ENCODE results near the gene TARS3.

TARS3 gene

DNA sequence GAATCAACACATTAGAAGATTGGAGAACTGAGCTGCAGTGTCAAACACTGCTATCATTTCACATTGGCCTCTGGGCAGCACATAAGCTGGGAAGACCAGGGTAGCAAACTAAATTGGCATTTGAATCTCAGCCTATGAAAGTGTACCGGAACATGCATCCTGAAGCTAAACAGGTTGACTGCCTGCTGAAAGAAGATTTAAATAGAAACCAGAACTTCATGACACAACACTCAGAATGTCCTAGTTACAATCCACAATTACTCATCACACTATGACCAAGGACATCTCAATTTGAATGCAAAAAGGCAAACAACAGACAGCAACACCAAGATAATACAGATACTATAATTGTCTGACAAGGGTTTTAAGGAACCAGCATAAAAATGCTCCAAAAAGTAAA, 98.3 kb downstream of the TARS3 start:
- DNase-seq (ENCODE audit: extremely low read depth in 1 of 2, low read depth in 1 of 2) = no peak

- DNase-seq (ENCODE audit: extremely low read depth in 1 of 2, low read depth in 1 of 2) = no peak
These were observed 99.1 kb downstream of the TARS3 start for GRCh38 chr15:101625184-101625583.

DNA sequence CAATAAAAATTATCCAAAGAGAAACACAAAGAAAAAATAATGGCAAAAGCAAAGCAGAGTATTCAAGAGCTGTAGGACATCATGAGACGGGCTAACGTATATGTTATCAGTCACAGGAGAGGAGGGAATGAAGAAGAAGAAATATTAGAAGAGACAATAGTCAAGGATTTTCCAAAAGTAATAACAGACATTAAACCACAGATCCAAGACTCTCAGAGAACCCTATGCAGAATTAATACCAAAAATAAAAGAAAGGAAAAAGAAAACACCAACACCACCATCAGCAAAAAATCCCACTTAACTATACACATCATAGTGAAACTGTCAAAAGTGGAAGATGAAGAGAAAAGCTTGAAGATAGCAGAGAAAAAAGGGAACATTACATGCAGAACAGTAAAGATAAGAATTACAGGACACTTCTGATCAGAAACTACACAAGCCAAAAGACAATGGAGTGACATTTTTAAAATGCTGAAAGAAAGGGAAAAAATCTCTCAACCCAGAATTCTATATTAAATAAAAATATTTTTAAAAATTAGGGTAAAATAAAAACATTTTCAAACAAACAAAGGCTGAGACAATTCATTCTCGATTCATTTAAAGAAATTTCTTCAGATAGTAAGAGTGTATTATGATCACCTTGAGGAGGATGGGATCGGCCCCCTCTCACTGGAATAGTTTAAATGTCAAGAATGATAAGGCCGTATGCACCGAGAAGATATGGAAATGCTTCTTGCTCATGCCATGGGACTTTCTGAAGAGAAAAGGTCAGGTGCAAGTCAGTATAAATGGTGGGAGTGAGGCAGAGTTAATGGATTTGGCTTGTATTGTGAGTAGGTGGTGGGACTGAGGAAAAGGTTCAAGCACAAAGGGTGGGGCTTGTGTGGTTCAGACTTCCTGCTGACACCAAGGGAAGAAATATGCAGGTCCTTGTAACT, 100.6 kb downstream of the TARS3 start:
- DNase-seq (ENCODE audit: extremely low read depth in 1 of 2, low read depth in 1 of 2) = no peak

GRCh38 chr15:101621961-101622360, 102.3 kb downstream of the TARS3 start:
- DNase-seq (ENCODE audit: extremely low read depth in 1 of 2, low read depth in 1 of 2) = no peak

DNA sequence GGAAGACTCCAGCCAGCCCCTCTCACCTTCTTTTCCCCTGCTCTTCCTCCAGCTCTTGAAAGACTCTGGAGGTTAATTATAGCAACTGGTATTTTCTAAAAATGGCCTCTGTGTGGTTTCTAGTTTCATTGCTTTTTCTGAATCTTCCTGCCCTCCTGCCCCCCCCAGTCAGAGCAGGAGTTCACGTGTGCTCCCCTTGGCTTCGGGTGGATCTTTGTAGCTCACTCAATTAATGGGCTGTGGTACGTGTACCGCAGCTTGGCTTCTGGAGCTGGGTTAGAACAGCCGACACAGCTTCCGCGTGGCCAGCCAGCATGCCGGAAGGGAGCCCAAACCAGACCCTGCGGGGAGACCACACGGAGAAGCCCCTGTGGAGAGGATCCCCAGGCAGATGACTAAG, 103.6 kb downstream of the TARS3 start:
- no peak for DNase-seq (ENCODE audit: extremely low read depth in 1 of 2, low read depth in 1 of 2)

- DNase-seq (ENCODE audit: extremely low read depth in 1 of 2, low read depth in 1 of 2) = no peak
These were observed 104.7 kb downstream of the TARS3 start for GRCh38 chr15:101619615-101619865.

DNA sequence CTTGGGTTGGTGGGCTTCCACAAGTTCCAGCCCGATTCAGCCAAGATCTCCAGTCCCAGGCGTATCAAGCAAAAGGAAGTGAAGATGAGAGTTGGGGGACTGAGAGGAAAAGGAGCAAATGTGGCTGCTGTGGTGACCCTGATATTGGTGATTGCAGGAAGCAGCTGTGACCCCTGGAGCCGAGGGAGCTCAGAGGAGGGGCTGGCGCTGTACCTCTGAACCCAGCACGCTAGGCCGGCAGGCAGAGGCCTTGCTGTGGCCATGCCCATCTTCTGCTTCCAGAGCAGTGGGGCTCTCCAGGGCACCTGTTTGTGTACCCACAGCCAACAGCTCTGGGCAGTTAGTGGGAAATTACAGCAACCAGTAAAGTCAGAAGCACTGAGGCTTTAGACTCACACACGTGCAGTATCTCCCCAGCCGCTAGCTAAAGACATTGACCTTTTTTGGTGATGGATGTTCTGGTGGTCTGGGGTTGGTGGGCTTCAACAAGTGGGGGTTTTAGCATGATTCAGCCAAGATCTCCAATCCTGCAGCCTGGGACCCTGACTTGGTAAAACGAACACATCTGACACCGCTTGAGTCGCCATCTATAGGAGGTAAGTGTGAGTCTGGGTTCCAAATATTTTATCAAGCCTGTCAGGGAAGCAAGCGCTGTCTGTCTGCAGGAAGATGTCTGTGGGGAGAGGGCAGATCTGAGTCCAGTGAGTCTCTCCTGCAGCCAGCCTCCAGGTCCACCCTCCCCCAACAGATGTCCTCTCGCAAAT, 105.2 kb downstream of the TARS3 start:
- no peak for DNase-seq (ENCODE audit: extremely low read depth in 1 of 2, low read depth in 1 of 2)

DNA sequence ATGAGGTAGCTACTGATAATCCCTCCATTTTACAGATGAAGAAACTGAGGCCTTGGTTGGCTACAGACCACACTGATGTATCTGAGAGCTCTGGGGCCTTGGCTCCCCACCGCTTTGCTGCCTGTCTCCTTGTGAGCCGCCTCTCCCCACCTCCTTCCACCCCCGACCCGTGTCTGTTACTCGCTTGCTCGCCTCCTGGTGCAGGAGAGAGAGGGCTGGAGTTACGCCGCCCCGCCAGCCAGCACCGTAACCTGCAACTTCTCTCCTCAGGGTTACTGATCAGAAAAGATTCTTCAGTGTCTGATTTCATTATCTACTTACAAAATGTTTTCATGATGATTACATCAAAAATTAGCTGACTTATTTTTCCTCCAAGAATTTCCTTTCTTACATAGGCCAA, 106.2 kb downstream of the TARS3 start:
- DNase-seq (ENCODE audit: extremely low read depth in 1 of 2, low read depth in 1 of 2) = no peak

GRCh38 chr15:101617390-101617965, 106.8 kb downstream of the TARS3 start:
- DNase-seq (ENCODE audit: extremely low read depth in 1 of 2, low read depth in 1 of 2) = no peak

- DNase-seq (ENCODE audit: extremely low read depth in 1 of 2, low read depth in 1 of 2) = no peak
These were observed 108.1 kb downstream of the TARS3 start for GRCh38 chr15:101615986-101616848.

- no peak for DNase-seq (ENCODE audit: extremely low read depth in 1 of 2, low read depth in 1 of 2)
These were observed 108.8 kb downstream of the TARS3 start for GRCh38 chr15:101615414-101615985.

DNA sequence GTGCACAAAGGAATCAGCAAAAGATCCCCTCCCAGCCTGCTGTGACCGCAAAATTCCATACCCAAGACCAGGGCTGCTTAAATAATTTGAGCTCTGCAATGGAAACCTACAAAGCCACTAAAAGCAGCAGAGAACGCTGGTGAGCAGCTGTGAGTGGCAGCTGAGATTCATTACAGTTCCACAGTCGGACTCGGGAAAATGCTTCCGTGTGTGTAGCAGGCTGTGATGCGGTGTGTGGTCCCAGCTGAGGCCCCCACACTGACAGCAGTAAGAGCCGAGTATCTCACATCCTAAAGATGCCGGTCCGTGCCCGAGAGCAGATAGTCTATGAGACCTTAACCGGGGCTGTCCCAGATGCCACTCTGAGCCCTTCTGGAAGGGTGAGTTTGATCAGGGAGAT, 109.5 kb downstream of the TARS3 start:
- no peak for DNase-seq (ENCODE audit: extremely low read depth in 1 of 2, low read depth in 1 of 2)

- DNase-seq (ENCODE audit: extremely low read depth in 1 of 2, low read depth in 1 of 2) = no peak
These were observed 110.2 kb downstream of the TARS3 start for GRCh38 chr15:101614001-101614585.

DNA sequence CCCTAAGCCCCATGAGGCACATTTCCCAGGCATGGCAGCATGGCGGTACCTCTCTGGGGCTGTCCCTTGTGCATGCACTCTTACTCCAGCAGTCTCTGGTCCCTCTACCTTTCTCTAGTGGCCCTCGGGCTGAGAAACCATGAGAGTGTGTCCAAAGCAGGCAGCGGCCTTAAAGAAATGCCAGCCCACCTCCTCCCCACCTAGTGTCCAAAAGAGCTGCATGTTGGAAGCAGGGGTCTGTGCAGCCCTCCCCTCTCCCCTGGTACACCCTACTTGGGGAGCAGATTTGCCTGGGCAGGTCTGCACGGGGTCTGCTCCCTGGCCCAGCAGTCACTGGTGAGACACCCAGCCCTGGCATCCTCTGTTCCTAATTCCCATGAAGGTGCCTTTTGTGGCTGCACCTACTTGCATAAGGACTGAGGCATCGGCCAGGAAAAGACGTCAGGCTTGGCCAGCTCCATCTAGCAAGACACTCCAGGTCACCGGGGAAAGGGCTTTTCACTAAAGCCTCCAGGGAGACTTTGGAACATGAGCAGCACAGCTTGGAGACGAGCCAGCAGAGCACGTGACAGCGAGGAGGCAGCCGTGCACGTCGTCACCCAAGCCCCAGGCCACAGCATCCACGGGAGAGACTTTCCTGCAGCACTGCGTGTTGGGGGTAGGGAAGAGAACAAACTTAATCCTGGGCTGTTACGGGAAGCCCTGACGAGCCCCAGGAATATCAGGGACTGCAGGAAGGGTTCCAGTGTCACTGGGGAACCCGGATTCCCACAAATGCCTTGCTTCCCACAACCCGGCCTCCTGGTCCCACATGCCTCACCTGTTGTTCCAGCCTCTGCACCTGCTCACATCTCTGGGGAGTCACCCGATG, 110.9 kb downstream of the TARS3 start:
- DNase-seq (ENCODE audit: extremely low read depth in 1 of 2, low read depth in 1 of 2) = no peak

DNA sequence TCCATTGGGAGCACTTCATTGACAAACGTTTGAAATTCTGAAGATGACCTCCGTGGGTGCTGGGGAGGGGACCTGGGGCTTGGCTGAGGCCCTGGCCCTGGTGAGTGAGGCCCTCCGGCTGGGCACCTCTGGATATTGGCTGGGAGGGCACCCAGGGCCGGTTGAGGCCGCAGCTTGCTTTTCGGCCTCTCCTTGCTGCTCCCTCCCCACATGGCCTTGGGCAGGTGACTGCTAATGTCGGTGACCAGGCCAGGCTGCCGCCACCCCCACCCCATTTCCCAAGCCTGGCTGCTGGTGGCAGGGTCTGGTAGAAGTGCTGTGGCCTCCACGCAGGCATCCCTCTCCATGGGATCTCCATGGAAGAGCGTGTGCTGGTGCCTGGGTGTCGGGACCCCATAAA, 111.6 kb downstream of the TARS3 start:
- no peak for DNase-seq (ENCODE audit: extremely low read depth in 1 of 2, low read depth in 1 of 2)

GRCh38 chr15:101611580-101612299, 112.5 kb downstream of the TARS3 start:
- DNase-seq (ENCODE audit: extremely low read depth in 1 of 2, low read depth in 1 of 2) = no peak

DNA sequence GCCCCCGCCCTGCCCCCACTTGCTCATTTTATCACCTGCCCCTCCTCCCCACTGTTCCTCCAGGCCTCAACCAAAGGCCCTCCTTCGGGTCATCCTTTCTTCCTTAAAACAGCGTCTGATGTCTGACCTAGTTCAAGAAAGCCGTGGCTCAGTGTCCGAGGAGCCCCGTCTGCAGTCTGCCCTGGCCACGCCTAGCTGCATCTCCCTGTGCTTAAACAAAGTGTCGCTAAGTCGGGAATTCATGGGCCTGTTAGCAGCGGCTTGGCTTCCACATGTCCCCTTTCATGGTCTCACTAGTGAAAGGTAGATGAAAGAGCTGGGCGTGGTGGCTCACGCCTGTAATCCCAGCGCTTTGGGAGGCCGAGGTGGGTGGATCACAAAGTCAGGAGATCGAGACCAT, 113.3 kb downstream of the TARS3 start:
- no peak for DNase-seq (ENCODE audit: extremely low read depth in 1 of 2, low read depth in 1 of 2)

DNA sequence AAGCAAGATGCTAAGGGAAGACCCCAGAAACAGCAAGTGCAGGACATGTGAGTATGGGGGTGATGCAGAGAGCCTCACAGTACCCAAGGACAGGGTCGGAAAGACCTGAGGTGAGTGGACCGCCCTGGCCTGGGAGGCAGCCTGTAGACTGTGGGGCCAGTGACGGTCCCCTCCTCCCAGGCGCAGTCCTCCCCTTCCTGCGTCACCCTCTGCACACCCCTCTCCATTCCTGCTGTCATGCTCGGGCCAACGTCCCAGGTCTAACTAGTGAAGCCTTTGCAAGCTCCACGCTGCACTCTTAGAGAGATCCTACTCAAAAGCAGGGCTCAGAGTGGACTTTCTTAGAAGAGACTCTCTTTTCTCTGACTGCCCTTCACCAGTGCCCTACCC, 113.7 kb downstream of the TARS3 start:
- DNase-seq (ENCODE audit: extremely low read depth in 1 of 2, low read depth in 1 of 2) = no peak
